HFFc6 (cell line): ENCODE measurements around the gene SAMD13. TPM values are rescaled to one million over a fixed set of nuclear protein-coding genes. Genes with fewer than 3 reads are reported as not detected.

Experiments used
- DNase-seq: peaks from one replicate; pipeline ENCODE4 v3.0.0-alpha.2; 2018
- H3K27ac Mint-ChIP-seq: 2 replicates; pipeline ENCODE4 v1.8.0; 2020; ENCODE audit warnings: mild to moderate bottlenecking, mixed read lengths
- H3K27me3 Mint-ChIP-seq: 2 replicates; pipeline ENCODE4 v1.8.0; 2021; ENCODE audit warnings: mild to moderate bottlenecking, moderate library complexity, mixed read lengths; ENCODE audit not compliant: insufficient read depth
- H3K36me3 Mint-ChIP-seq: 2 replicates; pipeline ENCODE4 v1.8.0; 2021; ENCODE audit warnings: low read depth, mixed read lengths
- H3K4me1 Mint-ChIP-seq: 2 replicates; pipeline ENCODE4 v1.8.0; 2020; ENCODE audit warnings: low read depth, mixed read lengths
- H3K4me3 Mint-ChIP-seq: 2 replicates; pipeline ENCODE4 v1.8.0; 2020; ENCODE audit warnings: mild to moderate bottlenecking, moderate library complexity, mixed read lengths
- H3K9me3 Mint-ChIP-seq: 2 replicates; pipeline ENCODE4 v1.8.0; 2020; ENCODE audit warnings: mild to moderate bottlenecking, mixed read lengths
- total RNA-seq, 6 experiments: library from RNA; stranded (reverse); fragmentation: NEBNext Ultra II Directional; extraction: Animal tissue kit (Norgen Biotek cat#: 25700); gene quantifications; 2 replicates in 1 of 6; 3 replicates in 5 of 6; pipeline ENCODE4 v1.2.3, GENCODE V29; 2021
- TF ChIP-seq, protein P1 (sequence below): fragments of 200-600 bp; sonication (generic); IDR thresholded peaks from 2 replicates; pipeline ENCODE4 v1.5.0; 2021; ENCODE audit warnings: antibody characterized with exemption, mild to moderate bottlenecking

Gene SAMD13
- total RNA-seq, 6 experiments from 2014 or later, result 0.36 to 1.1 (median 0.45) TPM

DNA sequence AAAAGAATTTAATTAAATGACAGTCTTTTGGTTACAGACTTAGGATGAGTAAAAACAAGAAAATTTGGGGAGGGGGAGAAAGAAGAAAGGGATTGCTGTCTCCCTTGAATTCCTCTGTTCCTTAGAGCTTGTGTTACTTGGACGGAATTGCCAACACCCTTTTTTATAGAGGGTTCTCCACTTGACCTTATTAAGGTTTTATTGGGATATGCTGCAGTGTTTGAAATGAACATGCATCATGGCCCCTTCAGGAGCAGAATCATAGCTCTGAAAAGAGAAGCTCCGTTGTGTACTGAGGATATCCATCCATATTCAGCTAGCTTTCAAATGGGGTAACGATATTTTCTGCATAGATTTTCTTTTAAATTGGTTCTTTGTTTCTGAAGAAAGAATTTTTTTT is 48.6 kb downstream of the SAMD13 start:
- Mint-ChIP-seq H3K27me3 (no peaks in the 10 kb centered on the region; the same call in 1 of the 2 replicates), H3K4me1 (peaks cover 42% of the 10 kb centered on the region), H3K4me3 (no peak overlapping the region), H3K36me3 (no peaks in the 10 kb centered on the region), H3K27ac (no peak overlapping the region), H3K9me3 (no peaks in the 10 kb centered on the region)
- no peak for DNase-seq
- TF ChIP-seq, protein P1, sequence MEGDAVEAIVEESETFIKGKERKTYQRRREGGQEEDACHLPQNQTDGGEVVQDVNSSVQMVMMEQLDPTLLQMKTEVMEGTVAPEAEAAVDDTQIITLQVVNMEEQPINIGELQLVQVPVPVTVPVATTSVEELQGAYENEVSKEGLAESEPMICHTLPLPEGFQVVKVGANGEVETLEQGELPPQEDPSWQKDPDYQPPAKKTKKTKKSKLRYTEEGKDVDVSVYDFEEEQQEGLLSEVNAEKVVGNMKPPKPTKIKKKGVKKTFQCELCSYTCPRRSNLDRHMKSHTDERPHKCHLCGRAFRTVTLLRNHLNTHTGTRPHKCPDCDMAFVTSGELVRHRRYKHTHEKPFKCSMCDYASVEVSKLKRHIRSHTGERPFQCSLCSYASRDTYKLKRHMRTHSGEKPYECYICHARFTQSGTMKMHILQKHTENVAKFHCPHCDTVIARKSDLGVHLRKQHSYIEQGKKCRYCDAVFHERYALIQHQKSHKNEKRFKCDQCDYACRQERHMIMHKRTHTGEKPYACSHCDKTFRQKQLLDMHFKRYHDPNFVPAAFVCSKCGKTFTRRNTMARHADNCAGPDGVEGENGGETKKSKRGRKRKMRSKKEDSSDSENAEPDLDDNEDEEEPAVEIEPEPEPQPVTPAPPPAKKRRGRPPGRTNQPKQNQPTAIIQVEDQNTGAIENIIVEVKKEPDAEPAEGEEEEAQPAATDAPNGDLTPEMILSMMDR, result no peak

DNA sequence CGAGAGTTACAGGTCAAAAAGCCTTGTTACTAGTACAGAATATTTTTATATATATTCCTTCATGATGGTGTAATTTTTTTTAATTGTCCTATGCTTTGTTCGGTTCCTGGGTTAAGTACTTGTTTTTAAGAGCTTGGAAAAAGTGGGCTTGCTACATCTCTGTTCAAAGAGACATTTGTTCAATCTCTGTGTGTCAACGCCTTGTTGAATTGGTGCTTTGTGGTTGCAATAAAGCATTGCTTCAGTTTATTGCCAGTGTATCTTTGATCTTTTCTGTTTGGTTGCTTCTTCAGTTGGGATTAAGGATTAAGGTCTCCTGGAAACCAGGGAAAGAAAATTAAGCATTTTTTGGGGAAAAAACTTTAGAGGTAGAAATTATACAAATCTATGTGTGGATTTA is 49.0 kb downstream of the SAMD13 start:
- Mint-ChIP-seq H3K27me3 (no peaks in the 10 kb centered on the region; the same call in 1 of the 2 replicates), H3K27ac (no peak overlapping the region), H3K4me3 (no peak overlapping the region), H3K36me3 (no peaks in the 10 kb centered on the region), H3K4me1 (peaks cover 42% of the 10 kb centered on the region), H3K9me3 (no peaks in the 10 kb centered on the region)
- no peak for DNase-seq
- TF ChIP-seq, protein P1, result no peak

DNA sequence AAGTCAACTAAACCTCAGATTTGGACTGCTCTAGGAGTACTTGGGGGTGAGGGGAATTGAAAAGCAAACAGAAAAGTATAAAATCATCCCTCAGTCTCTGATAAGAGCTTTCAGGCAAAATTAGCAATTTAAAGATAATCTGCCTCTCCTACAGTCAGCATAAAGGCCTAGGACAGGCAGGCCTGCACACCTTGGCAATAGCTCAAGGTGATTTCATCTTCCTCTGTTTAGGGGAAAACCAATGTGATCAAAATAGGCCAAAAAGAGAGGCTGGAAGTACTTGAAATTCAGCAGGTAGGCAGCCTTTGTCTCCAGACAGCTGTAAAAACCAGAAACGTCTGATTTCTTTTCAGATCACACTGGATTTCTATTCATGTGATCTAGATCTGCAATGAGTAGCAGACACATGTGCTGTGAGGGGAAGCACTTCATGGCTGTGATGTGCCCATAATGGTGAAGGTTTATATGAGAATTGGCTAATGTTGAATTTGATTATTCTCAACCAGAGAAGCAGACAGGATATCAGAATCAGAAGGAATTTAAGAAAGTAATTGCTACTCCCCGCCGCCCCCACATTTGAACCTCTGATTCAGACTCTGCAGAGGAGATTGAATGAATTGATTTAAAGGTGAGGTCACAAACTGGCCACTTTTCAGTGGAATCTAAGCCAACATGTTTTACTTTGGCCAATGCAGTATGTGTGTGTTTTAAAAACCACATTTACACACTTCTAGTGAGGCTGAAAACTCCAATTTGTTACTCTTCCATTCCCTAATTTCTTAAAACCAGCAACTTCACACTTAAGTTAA is 51.0 kb downstream of the SAMD13 start:
- Mint-ChIP-seq H3K4me1 (peaks cover 37% of the 10 kb centered on the region), H3K36me3 (peaks cover 6% of the 10 kb centered on the region; the same call in 1 of the 2 replicates), H3K27ac (peak overlapping the region; percentile 5; the same call in 1 of the 2 replicates), H3K4me3 (no peak overlapping the region), H3K27me3 (no peaks in the 10 kb centered on the region; the same call in 1 of the 2 replicates), H3K9me3 (no peaks in the 10 kb centered on the region)
- TF ChIP-seq, protein P1, result no peak
- no peak for DNase-seq

DNA sequence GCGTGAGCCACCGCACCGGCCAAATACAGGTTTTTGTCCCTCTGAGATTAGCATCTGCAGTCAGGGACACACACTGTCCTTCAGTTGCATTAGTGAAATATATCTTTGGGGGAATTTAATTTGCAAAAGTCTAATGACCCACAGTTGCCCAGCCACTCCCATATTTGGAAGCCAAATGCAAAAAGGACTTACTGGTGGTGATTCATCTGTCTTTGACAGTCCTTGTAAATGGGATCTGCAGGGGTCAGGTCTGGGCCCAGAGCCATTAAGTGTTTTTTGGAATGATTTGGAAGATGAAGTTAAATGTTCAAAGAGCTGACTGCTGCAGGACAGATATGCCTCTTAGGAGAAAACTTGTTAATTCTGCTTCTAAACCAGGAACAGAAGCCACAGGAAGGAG is 52.2 kb downstream of the SAMD13 start:
- H3K27me3 Mint-ChIP-seq, result no peaks in the 10 kb centered on the region
- peaks cover 11% of the 10 kb centered on the region; the same call in 1 of the 2 replicates for H3K36me3 Mint-ChIP-seq
- peaks cover 25% of the 10 kb centered on the region for H3K4me1 Mint-ChIP-seq
- peak; percentile 45 for DNase-seq
- H3K27ac Mint-ChIP-seq, result no peak overlapping the region
- TF ChIP-seq, protein P1, result no peak
- no peak overlapping the region for H3K4me3 Mint-ChIP-seq
- no peaks in the 10 kb centered on the region for H3K9me3 Mint-ChIP-seq

DNA sequence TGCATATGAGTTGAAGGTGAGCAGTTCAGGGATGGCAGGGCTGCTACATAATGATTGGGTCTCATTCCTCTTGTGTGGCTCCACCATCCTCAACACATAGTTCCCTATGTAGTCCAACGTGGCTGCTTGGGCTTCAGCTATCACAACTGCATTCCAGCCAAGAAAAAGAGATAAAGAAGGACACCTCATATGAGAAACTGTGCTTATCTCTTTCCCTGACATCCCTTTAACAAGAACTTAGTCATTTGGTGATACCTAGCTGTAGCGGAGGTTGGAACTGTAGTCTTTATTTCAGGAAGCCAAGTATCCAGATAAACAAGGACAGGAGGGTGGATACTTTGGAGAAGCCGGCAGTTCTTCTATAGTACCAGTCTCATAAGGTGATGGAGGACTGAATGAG is 54.0 kb downstream of the SAMD13 start:
- DNase-seq, result no peak
- Mint-ChIP-seq H3K4me3 (no peak overlapping the region), H3K27ac (no peak overlapping the region), H3K9me3 (no peaks in the 10 kb centered on the region), H3K27me3 (no peaks in the 10 kb centered on the region), H3K36me3 (peaks cover 11% of the 10 kb centered on the region; the same call in 1 of the 2 replicates), H3K4me1 (peaks cover 25% of the 10 kb centered on the region)
- TF ChIP-seq, protein P1, result no peak
